Measurements from ENCODE around the gene TM9SF2.

The TM9SF2 gene

GRCh38 chr13:99464441-99464949, 36.8 kb upstream of the TM9SF2 start:
- no peak for TF ChIP-seq CTCF (IDR thresholded peaks at IDR 0.05; ENCODE audit: insufficient read depth, low read length, poor library complexity, severe bottlenecking)
- DNase-seq (ENCODE audit: extremely low read depth, insufficient read length) = no peak
- H3K4me3 ChIP-seq (replicated peaks; ENCODE audit: low read depth, low read length) = no peak overlapping the region
- no peaks in the 10 kb centered on the region for H3K36me3 ChIP-seq (ENCODE audit: control insufficient read depth, insufficient read depth, low read length)
- no peaks in the 10 kb centered on the region for H3K27me3 ChIP-seq (replicated peaks; ENCODE audit: control insufficient read depth, insufficient read depth, low read length)

GRCh38 chr13:99465454-99465853, 35.8 kb upstream of the TM9SF2 start:
- no peaks in the 10 kb centered on the region for H3K36me3 ChIP-seq (ENCODE audit: control insufficient read depth, insufficient read depth, low read length)
- no peak for DNase-seq (ENCODE audit: extremely low read depth, insufficient read length)

GRCh38 chr13:99467764-99468163, 33.5 kb upstream of the TM9SF2 start:
- TF ChIP-seq CTCF (IDR thresholded peaks at IDR 0.05; ENCODE audit: insufficient read depth, low read length, poor library complexity, severe bottlenecking) = no peak

More at GRCh38 chr13:99465454-99465853, 35.8 kb upstream of the TM9SF2 start:
- Histone ChIP-seq H3K4me3 (replicated peaks; ENCODE audit: low read depth, low read length) (no peak overlapping the region), H3K27me3 (replicated peaks; ENCODE audit: control insufficient read depth, insufficient read depth, low read length) (no peaks in the 10 kb centered on the region)
- no peak for TF ChIP-seq CTCF (IDR thresholded peaks at IDR 0.05; ENCODE audit: insufficient read depth, low read length, poor library complexity, severe bottlenecking)

GRCh38 chr13:99469041-99469440, 32.2 kb upstream of the TM9SF2 start:
- DNase-seq (ENCODE audit: extremely low read depth, insufficient read length) = no peak
- Histone ChIP-seq H3K27me3 (replicated peaks; ENCODE audit: control insufficient read depth, insufficient read depth, low read length) (no peaks in the 10 kb centered on the region), H3K36me3 (ENCODE audit: control insufficient read depth, insufficient read depth, low read length) (no peaks in the 10 kb centered on the region), H3K4me3 (replicated peaks; ENCODE audit: low read depth, low read length) (no peak overlapping the region)
- TF ChIP-seq CTCF (IDR thresholded peaks at IDR 0.05; ENCODE audit: insufficient read depth, low read length, poor library complexity, severe bottlenecking) = no peak

More at GRCh38 chr13:99467764-99468163, 33.5 kb upstream of the TM9SF2 start:
- Histone ChIP-seq H3K36me3 (ENCODE audit: control insufficient read depth, insufficient read depth, low read length) (no peaks in the 10 kb centered on the region), H3K4me3 (replicated peaks; ENCODE audit: low read depth, low read length) (no peak overlapping the region), H3K27me3 (replicated peaks; ENCODE audit: control insufficient read depth, insufficient read depth, low read length) (no peaks in the 10 kb centered on the region)
- no peak for DNase-seq (ENCODE audit: extremely low read depth, insufficient read length)

- DNase-seq (ENCODE audit: extremely low read depth, insufficient read length) = no peak
- no peak for TF ChIP-seq CTCF (IDR thresholded peaks at IDR 0.05; ENCODE audit: insufficient read depth, low read length, poor library complexity, severe bottlenecking)
- Histone ChIP-seq H3K27me3 (replicated peaks; ENCODE audit: control insufficient read depth, insufficient read depth, low read length) (no peaks in the 10 kb centered on the region), H3K4me3 (replicated peaks; ENCODE audit: low read depth, low read length) (no peak overlapping the region), H3K36me3 (ENCODE audit: control insufficient read depth, insufficient read depth, low read length) (no peaks in the 10 kb centered on the region)
Observed at GRCh38 chr13:99470027-99470426, 31.2 kb upstream of the TM9SF2 start.
